IPS-15b (cell line): ENCODE data around the gene CYSRT1.
A peak's percentile ranks its signal among the peaks of the same experiment; 100 is the strongest.

Experiments
- H3K27me3 ChIP-seq: one replicate; pipeline ENCODE4 v1.6.1; 2013; ENCODE audit warnings: low read length; ENCODE audit not compliant: control insufficient read depth, insufficient read depth
- H3K36me3 ChIP-seq: one replicate; pipeline ENCODE4 v1.6.1; 2013; ENCODE audit warnings: low read length; ENCODE audit not compliant: control insufficient read depth, insufficient read depth
- H3K4me1 ChIP-seq: one replicate; pipeline ENCODE4 v1.6.1; 2013; ENCODE audit warnings: mild to moderate bottlenecking, low read length; ENCODE audit not compliant: control insufficient read depth, insufficient read depth
- H3K4me3 ChIP-seq: one replicate; pipeline ENCODE4 v1.5.1; 2013; ENCODE audit warnings: low read depth, low read length
- H3K9ac ChIP-seq: one replicate; pipeline ENCODE4 v1.6.1; 2013; ENCODE audit warnings: low read depth, mild to moderate bottlenecking, low read length
- H3K9me3 ChIP-seq: one replicate; pipeline ENCODE4 v1.6.1; 2013; ENCODE audit warnings: mild to moderate bottlenecking, low read length; ENCODE audit not compliant: control insufficient read depth, insufficient read depth

The CYSRT1 gene, protein sequence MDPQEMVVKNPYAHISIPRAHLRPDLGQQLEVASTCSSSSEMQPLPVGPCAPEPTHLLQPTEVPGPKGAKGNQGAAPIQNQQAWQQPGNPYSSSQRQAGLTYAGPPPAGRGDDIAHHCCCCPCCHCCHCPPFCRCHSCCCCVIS

DNA sequence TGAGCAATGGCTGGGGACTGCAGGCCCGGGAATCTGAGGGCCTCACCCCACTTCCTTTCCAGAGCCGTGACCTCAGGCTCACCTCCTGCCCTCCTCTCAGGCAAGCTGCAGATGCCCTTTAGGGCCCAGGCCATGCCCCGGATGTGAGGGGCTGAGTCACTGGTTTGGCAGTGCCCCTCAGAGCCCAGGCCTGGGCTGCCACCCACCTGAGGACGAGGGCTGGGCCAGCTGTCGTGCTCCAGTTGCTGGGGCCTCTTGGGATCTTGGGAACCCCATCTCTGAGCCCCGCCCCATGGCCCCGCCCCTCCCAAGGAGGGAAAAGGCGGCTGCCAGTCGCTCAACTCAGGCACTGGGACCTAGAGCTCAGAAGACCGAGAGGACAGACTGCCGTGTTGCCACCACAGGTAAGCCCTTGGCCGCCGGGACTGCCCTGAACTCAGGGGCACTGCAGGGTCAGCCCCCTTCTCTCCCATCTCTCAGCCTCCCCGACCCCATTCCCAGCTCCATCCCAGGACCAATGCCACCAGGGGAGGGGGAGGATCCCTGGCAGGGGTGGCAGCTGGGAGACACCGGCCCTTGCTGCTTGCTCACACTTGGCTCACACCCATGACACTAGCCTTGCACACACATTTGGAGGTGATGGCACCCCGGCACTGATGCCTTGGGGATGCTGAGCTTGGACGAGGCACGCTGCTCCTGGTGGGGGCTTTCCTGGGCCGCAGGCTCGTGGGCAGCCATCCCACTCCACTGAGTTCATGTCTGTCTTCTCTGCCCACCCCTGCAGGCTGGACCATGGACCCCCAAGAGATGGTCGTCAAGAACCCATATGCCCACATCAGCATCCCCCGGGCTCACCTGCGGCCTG is at the start of gene CYSRT1:
CYSRT1 (plus strand) TSS at position 345 of the 865 bp plus-strand sequence; CDS start at position 793, 448 bp downstream.
- no peaks in the 10 kb centered on the region for H3K9me3 ChIP-seq
- H3K9ac ChIP-seq: peak within 1 kb of the TSS; percentile 85
- H3K36me3 ChIP-seq: no peaks in the 10 kb centered on the region
- peak within 1 kb of the TSS; percentile 65 for H3K4me3 ChIP-seq
- H3K27me3 ChIP-seq: no peaks in the 10 kb centered on the region
- no peaks in the 10 kb centered on the region for H3K4me1 ChIP-seq

DNA sequence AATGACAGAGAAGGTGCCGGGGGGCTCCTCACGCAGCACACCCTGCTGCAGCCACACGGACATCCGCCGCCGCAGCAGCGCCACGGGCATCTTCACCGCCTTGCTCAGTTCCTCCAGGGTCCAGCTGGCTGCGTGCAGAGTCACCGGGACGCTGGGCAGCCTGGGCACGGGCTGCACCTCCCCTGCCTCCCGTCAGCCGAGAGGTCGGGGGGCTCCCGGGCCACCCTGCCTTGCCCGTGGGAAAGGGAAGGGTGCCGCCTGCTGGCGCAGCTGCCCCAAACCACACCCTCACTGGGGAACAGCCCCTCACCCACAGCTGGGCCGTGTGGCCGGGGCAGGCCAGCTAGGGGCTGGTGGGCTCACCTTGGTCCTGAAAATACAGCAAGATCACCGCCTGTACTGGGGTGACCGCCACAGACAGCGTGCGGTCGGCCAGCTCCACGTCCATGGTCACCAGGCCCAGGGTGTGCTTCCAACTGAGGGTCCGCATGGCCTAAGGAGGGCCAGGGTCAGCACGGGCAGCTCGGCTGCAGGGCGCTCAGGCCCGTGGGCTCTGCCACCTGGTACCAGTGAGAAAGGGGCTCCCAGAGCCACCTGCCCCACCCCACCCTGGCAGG is 49.5 kb upstream of the CYSRT1 start:
- H3K9me3 ChIP-seq: no peaks in the 10 kb centered on the region
- H3K4me1 ChIP-seq: no peaks in the 10 kb centered on the region
- H3K36me3 ChIP-seq: peaks cover 15% of the 10 kb centered on the region
- no peak overlapping the region for H3K4me3 ChIP-seq
- H3K27me3 ChIP-seq: peaks cover 10% of the 10 kb centered on the region
- no peak overlapping the region for H3K9ac ChIP-seq

DNA sequence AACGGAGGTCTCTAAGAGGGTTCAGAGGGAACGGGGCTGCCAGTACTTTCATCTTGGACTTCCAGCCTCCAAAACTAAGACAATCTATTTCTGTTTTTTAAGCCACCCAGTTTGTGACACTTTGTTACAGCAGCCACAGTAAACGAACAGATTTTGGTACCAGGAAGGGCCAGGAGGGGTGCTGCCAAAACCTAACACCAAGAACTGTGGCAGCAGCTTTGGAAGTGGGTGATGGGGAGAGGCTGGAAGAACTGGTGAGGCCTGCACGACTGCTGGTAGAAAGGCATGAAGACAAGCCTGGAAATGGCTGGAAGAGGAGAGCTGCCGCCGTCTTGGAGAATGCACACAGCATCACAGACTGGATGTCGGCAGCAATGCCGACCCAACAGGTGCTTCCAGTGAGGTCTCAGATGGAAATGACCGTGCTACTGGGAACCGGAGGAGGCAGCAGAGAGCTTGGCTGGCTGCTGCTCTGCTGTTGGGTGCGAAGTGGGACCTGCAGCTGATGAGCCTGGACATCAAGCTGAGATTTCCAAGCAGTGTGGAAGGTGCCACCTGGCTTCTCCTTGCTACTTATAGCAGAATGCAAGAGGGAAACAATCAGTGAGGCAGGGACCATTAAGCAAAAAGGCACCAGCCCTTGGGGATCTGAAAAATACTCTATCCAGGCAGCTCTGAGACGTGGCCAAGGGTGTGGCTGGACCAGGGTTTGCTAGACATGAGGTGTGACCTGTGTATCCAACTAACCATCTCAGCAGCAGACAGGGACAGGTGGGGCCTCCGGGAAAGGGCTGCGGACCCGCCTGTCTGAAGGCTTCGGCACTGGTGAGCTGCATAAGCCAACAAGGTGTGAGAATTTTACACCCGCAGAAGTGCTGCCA is 48.4 kb upstream of the CYSRT1 start:
- Histone ChIP-seq H3K27me3 (peaks cover 3% of the 10 kb centered on the region), H3K9me3 (no peaks in the 10 kb centered on the region), H3K36me3 (peaks cover 23% of the 10 kb centered on the region), H3K9ac (no peak overlapping the region), H3K4me3 (no peak overlapping the region), H3K4me1 (no peaks in the 10 kb centered on the region)

DNA sequence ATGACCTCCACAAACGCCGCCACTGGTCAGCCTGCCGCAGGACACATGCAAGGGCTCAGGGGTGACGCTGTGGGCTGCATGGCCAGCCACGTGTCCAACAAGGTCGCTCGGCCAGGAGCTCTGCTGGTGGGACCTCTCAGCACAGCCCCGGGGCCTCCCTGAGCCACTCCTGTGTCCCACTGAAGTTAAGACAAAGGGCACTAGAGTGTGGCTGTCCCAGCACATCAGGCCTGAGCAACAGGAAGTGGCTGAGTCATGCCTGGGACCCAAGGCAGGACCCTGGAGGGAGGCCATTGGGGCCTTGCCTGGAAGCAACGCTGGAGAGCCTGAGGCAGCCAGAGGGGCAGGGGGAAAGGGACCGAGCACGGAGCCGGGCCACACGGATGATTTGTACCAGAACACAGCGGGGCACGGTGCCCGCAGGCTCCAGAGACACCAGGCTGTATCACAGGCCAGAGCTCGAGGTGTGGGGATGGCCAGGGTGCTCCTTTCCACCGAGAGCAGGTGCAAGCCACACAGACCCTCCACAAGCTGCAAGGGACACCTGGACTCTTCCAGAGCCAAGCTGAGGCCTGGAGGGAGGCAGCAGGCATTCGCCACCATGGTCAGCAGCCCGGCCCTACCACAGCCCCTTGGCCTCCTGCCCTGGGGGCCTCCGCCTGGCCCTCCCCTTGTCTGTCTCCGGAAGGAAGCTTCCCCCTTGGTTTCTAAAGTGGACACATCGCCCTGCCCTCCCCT is 46.6 kb upstream of the CYSRT1 start:
- Histone ChIP-seq H3K9me3 (no peaks in the 10 kb centered on the region), H3K4me3 (no peak overlapping the region), H3K36me3 (peaks cover 37% of the 10 kb centered on the region), H3K4me1 (no peaks in the 10 kb centered on the region), H3K9ac (no peak overlapping the region), H3K27me3 (peaks cover 3% of the 10 kb centered on the region)

DNA sequence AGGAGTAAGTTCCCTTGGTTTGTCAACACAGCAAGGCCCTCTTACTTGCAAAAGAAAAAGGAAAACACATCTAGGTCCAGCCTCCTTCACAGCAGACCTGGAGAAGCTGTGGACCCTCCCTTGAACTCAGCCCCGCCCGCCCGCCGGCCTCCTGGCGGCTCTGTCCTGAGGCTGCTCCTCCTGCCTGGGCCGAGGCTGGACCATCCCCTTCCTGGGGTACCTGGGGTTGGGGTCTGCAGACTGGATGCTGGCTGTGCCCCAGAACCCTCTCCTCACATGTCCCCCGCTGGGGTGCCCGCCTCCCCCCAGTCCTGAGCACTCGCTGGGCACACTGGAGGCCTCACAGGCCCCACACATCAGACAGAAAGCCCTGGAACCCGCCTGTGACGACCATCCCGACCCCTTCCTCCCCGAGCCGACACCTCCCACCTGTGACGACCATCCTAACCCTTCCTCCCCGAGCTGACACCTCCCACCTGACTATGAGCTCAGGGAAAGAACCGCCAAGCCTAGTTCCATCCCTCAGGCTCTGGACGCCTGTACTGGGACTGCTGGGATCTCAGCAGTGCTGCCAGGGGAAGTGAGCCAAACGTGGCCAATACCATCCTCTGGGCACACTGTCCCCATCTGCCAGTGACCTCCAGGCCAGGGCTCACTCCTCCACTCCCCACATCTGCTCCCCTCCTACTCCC is 45.9 kb upstream of the CYSRT1 start:
- Histone ChIP-seq H3K36me3 (peaks cover 44% of the 10 kb centered on the region), H3K9me3 (no peaks in the 10 kb centered on the region), H3K4me3 (no peak overlapping the region), H3K9ac (no peak overlapping the region), H3K27me3 (peaks cover 3% of the 10 kb centered on the region), H3K4me1 (no peaks in the 10 kb centered on the region)

DNA sequence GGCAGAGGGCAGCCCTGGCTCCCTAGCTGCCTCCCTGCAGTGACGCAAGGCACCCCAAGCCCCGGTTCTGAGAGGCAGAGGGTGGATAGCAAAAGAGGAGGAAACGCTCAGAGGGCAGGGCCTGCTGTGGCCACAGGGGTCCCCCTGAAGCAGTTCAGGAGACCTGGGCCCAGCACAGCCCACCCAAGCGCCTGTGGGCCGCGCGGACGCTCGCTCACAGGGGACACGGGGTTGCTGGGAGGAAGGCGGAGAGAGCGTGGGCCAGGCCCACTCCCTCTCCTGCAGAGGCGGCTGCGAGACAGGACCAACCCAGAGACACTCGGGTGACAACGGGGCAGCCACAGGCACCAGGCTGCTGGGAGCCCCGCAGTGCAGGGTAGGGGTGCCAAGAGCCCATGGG is 45.2 kb upstream of the CYSRT1 start:
- Histone ChIP-seq H3K9me3 (no peaks in the 10 kb centered on the region), H3K36me3 (peaks cover 44% of the 10 kb centered on the region), H3K9ac (no peak overlapping the region), H3K27me3 (peaks cover 3% of the 10 kb centered on the region), H3K4me1 (no peaks in the 10 kb centered on the region), H3K4me3 (no peak overlapping the region)

DNA sequence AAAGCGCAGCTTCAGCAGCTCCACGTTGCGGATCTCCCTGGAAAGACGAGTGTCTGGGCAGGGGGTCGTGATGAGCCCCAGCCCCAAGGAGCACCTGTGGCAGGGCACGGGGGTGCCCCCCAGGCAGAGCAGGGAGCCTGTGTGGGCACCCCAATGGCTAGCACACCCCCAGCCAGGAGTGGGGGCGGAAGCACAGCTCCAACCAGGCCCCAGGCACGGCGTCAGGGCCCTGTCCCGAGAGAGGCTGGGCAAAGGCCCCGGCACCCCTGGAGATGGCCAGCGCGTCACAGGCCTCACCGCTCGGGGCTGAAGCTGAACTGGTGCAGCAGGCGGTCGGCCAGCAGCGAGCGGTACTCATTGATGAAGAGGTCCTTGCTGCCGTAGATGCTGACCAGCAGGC is 44.5 kb upstream of the CYSRT1 start:
- Histone ChIP-seq H3K36me3 (peaks cover 45% of the 10 kb centered on the region), H3K9ac (no peak overlapping the region), H3K4me3 (no peak overlapping the region), H3K27me3 (peaks cover 3% of the 10 kb centered on the region), H3K9me3 (no peaks in the 10 kb centered on the region), H3K4me1 (no peaks in the 10 kb centered on the region)

DNA sequence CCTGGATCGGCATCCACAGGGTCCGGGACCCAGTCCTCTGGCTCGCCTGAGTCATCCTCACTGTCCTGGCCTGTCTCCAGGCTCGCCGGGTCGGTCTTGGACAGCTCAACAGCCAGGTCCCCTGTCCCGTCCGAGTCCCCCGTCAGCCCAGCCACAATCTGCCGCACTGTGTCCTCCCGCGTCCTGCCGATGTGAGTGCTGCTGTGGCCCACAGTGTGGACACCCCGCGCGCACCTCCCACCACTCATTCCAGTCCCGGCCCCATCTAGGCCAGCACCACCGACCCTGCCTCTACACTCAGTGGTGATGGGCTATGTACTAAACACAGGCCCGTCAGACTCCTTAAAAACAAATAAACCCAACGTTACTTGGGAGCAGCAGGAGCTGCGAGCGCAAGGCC is 43.3 kb upstream of the CYSRT1 start:
- H3K36me3 ChIP-seq: peaks cover 52% of the 10 kb centered on the region
- no peaks in the 10 kb centered on the region for H3K27me3 ChIP-seq
- no peaks in the 10 kb centered on the region for H3K4me1 ChIP-seq
- no peaks in the 10 kb centered on the region for H3K9me3 ChIP-seq
- no peak overlapping the region for H3K9ac ChIP-seq
- H3K4me3 ChIP-seq: no peak overlapping the region

DNA sequence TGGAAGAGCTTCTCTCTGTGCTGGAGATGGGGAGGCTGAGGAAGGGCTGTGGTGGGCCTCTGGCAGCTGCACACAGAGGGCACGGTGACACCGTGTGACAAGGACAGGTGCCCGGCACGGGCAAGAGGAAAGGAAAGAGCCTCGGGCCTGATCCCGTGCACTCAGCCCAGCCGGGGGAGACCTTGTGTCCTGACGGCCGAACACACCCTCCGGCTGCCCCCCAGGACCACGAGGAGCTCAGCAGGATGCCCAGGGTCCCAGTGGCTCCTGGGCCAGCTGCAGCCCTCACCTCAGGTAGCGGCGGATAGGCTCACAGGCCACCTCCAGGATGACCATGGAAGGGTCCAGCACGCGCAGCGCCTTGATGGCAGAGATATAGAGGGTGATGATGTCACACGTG is 42.1 kb upstream of the CYSRT1 start:
- Histone ChIP-seq H3K27me3 (no peaks in the 10 kb centered on the region), H3K36me3 (peaks cover 52% of the 10 kb centered on the region), H3K4me1 (peaks cover 8% of the 10 kb centered on the region), H3K9ac (no peak overlapping the region), H3K9me3 (no peaks in the 10 kb centered on the region), H3K4me3 (no peak overlapping the region)

DNA sequence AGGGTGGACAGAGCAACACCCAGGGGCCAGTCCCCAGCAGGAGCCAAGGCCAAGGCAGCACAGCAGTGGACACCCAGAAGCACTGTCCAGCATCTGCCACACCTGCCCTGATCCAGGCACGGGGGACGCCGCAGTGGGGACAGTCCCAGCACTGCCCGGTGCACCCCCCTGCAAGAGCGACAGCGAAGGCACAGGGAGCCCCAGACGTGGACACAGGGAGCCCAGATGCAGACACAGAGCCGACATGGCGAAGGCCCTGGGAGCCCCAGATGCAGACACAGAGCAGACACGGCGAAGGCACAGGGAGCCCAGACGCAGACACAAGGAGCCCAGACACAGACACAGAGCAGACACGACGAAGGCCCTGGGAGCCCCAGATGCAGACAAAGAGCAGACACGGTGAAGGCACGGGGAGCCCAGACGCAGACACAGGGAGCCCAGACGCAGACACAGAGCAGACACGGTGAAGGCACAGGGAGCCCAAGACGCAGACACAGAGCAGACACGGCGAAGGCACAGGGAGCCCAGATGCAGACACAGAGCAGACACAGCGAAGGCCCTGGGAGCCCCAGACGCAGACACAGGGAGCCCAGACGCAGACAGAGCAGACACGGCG is 40.9 kb upstream of the CYSRT1 start:
- peaks cover 8% of the 10 kb centered on the region for H3K4me1 ChIP-seq
- no peaks in the 10 kb centered on the region for H3K9me3 ChIP-seq
- H3K27me3 ChIP-seq: no peaks in the 10 kb centered on the region
- no peak overlapping the region for H3K9ac ChIP-seq
- no peak overlapping the region for H3K4me3 ChIP-seq
- peaks cover 49% of the 10 kb centered on the region for H3K36me3 ChIP-seq
